Endothelial cell of hepatic sinusoid (primary cell): ENCODE measurements around the gene ZNF655.

Source experiments
- in situ Hi-C: cut with HindIII; loops from 2 replicates; pipeline ENCODE4 v1.10.0; 2017; ENCODE audit warnings: low sequenced_read_pairs

Gene ZNF655

DNA sequence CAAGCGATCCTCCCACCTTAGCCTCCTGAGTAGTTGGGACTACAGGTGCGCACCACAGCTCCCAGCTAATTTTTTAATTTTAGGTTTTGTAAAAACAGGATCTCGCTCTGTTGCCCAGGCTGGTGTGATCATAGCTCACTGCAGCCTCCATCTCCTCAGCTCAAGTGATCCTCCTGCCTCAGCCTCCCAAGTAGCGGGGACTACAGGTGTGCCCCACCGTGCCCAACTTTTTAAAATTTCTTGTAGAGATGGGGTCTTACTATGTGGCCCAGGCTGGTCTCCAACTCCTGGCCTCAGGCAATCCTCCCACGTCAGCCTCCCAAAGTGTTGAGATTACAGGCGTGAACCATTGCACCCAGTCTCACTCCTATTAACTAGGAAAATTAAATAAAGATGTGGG is 47.1 kb downstream of the ZNF655 start:
- in situ Hi-C loops = no loop called here

DNA sequence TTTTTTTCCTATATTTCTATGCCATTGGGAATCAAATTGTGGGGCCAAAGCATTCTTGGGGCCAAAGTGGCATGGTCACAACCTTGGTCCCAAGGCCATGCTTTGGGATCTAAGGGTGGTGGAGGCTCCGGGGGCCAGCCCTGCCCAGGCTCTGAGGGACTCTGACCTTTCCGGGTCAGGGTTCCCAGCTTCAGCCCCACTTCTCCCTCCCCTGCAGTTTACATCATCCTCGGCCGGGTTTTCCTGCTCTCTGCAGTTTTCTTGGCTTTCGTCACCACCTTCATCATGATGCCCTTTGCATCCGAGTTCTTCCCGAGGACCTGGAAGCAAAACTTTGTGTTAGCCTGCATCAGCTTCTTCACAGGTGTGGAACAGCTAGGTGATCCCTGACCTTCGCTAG is 48.1 kb downstream of the ZNF655 start:
- in situ Hi-C loops = no loop called here

DNA sequence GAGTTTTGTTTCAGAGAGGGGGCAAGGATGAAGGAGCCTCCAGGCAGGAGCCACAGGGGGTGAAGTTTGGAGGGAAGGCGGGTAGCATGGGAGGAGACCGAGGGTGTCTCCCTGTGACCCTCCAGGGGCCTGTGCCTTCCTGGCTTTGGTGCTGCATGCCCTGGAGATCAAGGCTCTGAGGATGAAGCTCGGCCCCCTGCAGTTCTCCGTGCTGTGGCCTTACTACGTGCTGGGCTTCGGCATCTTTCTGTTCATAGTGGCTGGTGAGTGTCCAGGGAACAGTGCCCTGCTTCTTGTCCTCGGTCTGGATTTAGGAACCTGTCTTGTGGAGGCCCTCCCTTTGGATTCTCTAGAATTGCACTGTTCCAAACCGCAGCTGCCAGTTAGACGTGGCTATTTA is 49.1 kb downstream of the ZNF655 start:
- in situ Hi-C loops = no loop called here

DNA sequence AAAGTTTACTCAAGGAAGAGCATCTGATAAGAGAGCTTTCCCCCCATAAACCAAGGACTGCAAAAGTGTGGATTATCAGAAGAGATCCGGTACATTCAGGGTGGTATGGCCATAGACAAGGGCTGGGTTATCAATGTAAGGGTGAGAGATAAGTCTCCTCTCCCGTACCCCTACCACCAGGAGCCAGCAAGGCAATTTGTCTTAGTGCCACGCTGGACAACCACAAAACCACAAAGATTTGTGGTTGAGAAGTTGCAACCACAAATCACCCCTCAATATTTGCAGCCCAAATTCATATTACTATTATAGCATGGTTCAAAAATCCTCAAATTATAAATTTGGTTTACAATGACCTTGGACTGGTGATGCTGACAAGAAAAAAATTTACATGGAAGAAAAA is 56.1 kb downstream of the ZNF655 start:
- in situ Hi-C loops = no loop called here

DNA sequence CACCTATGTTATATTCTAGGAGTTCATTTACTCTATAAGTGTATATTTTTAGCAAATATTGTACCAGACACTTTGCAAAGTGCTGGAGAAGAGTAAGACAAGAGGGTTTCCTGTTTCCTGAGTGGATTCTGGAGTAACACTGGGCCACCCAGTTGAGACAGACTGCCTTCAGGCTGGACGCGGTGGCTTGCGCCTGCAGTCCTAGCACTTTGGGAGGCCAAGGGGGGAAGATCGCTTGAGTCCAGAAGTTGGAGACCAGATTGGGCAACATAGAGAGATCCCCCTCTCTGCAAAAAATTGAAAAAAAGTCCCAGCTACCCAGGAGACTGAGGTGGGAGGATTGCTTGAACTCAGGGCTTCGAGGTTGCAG is 57.5 kb downstream of the ZNF655 start:
- in situ Hi-C loops = no loop called here

DNA sequence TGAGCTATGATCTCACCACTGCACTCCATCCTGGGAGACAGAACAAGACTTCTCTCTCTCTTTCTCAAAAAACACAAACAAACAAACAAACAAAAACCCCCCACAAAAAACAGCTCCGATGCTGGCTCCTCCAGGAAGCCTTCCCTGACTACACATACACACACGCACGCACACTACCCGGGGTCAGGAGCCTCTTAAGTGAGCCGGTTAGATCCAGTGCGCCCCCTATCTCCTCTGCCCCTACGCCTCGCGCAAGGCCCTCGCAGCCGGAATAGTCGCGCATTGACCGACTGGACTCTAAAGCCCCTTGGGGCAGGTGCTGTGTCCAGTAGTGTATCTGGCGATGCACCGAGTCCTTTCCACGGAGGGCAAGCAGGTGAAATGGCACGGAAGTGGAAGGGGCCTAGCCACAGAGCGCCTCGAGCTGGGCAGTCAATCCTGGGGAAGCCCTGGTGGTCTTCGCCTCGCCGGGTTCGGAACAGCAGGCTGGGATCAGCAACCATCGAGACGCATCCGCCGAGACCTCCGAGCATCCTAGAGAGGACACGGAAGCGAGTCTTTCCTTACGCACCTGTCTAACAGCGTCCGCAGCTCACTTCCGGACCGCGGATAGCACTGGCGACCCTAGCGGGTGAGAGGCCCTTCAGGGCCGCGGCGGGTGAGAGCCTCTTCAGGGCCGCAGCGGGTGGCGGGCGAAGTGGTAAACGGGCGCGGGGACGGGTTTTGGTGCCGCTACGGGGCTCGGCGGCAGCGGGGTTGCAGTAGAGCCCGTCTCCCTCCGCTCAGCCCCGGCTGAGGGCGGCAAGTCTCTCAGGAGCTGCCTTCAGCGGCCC is 58.1 kb downstream of the ZNF655 start, which contains the start of gene ZSCAN25:
ZSCAN25 (plus strand) TSS at position 588 of the 833 bp plus-strand sequence. CDS start 2,661 bp downstream, outside the sequence.
- in situ Hi-C loops = no loop called here

DNA sequence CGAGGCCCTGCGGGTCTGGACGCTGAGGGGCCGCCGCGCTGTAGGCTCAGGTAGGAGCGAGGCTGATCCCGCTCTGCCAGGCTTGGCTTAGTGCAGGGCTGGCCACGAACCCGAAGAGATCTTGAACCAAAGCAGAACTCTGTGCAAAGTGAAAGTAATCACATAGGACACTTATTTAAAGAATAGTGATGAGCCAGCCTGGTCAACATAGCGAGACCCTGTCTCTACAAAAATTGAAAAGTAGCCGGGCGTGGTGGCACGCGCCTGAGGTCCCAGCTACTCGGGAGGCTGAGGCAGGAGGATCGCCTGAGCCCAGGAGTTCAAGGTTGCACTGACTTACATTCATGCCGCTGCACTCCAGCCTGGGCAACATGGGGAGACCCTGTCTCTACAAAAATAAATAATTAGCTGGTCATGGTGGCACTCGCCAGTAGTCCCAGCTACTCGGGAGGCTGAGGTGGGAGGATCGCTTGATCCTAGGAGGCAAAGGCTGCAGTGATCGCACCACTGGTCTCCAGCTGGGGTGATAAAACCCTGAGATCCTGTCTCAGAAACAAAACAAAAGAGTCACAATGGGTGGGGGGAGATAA is 58.8 kb downstream of the ZNF655 start:
- in situ Hi-C loops = no loop called here

DNA sequence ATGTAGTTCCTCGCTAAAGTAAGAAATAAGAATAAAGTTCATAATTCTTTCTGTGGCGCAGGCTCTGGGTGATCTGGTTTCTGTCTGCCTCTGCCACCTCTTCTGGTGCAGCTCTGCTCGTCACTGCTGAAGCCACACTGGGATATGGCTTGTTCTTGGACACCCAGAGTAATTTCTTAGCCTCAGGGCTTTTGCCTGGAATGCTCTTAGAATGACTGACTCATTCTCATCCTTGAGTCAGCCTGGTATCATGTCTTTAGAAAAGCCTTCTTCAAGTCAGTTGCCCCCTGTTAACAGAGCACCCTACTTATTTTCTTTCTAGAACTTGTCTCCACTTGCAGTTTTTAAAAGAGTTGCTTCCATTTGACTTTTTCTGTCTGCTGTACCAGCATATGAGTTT is 60.3 kb downstream of the ZNF655 start:
- in situ Hi-C loops = no loop called here

DNA sequence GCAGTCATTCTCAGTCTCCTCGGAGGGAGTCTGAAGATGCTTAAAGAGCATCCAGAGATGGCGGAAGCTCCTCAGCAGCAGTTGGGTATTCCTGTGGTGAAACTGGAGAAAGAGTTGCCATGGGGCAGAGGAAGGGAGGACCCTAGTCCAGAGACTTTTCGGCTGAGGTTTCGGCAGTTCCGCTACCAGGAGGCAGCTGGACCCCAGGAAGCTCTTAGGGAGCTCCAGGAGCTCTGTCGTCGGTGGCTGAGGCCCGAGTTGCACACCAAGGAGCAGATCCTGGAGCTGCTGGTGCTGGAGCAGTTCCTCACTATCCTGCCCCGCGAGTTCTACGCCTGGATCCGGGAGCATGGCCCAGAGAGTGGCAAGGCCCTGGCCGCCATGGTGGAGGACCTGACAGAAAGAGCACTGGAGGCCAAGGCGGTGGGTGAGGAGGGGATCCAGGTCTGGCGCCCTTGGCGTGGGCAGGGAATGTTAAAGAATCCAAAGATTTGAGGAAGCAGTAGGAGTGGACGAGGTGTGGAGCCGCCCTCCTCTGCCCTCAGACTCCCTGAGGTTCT is 61.2 kb downstream of the ZNF655 start:
- in situ Hi-C loops = no loop called here

DNA sequence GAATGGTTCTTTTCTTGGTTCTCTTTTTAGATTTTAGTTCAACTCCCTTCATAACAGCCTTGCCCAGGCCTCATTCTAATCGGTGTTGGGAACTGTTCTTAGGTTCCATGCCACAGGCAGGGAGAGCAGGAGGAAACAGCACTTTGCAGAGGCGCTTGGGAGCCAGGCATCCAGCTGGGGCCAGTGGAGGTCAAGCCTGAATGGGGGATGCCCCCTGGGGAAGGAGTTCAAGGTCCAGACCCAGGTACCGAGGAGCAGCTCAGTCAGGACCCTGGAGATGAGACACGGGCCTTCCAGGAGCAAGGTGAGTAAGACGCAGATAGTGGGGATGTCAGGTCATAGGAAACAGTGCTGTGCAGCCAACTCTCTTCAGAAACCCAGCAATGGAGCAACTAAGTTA is 62.8 kb downstream of the ZNF655 start:
- in situ Hi-C loops = no loop called here

DNA sequence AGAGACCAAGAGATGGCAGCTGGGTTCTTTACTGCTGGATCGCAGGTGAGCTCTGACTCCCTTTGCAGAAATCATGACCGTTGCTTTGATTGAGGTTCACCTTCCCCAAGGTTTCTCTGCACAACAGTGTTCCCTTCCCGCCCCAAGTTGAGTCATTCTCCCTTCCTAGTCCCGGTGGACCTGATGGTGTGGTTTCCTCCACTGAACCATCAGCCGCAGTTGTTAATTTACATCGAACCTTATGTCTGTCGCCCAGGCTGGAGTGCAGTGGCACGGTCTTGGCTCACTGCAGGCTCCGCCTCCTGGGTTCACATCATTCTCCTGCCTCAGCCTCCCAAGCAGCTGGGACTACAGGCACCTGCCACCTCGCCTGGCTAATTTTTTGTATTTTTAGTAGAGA is 64.2 kb downstream of the ZNF655 start:
- in situ Hi-C loops = no loop called here

DNA sequence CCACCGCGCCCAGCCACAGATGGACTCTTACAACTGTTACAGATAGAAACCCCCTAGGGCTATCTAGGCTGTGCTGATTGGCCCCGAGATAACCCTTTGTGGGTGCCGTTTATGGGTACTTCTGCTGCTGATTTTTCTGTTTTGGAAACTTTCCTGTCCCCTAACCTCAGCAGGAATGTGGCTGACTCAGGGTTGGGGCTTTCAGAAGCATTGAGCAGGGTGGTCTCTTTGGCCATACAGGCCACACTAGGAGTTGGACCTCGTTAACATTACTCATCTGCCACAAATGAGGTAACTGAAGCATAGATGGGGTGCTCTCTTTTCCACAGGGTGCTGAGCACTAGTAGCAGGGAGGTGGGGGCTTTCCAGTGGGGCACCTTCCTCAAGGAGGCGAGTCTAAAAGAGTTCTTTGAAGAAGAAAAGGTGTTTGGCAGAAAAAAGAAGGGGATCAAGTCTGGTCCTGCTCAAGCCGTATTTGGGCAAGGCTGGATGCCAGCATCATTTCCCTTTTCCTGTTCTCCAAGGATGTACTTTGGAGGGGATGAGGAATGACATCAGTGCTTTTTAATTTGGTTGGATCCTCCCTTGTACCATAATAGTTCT is 64.8 kb downstream of the ZNF655 start:
- in situ Hi-C loops = no loop called here

DNA sequence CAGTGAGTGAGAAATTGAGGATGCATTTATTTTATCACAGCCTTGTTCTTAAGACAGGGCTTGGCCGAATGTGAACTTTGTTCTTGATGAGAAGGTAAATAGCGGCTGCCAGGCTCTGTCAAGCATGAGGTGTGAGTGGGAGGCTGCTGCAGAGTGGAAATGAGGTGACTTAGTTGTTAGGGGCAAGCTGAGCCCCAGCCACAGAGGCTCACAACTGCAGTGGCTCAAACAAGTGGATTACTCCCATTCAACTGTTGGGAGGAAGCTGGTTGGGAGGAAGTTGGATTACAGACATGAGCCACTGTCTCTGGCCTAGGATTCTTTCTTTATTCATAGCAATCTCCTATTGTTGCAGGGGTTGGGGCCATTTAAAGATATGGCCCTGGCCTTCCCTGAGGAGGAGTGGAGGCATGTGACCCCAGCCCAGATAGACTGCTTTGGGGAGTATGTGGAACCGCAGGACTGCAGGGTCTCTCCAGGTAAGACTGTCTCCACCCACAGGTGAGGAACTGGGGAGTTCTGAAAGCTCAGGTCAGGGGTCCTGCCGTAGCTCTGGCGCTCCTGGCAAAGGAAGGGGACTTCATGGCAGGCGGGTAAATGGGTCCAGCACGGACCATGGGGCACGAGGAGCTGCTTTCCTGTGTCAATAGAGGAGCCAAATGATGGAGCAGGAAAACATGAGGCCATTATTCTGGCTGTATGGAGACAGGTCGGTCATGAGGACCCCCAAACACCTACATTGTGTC is 65.4 kb downstream of the ZNF655 start:
- in situ Hi-C loops = no loop called here

DNA sequence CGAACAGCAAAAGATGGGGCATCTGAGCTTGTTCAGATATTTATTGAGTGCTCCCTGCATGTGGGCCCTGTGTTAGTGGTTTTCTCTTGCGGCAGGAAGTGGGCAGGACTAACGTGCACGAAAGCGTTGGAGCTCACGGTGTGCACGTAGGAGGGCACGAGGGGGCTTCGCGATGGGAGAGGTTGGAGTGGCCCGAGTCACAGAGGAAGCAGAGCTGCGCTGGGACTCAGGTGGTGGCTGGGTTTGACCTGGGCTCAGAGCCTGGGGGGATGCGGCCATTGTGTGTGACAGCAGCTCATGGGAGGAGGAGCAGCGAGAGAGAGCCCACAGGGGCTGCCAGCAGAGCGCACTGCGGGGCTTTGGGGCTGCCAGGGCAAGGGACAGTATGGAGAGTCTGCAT is 66.0 kb downstream of the ZNF655 start:
- in situ Hi-C loops = no loop called here

DNA sequence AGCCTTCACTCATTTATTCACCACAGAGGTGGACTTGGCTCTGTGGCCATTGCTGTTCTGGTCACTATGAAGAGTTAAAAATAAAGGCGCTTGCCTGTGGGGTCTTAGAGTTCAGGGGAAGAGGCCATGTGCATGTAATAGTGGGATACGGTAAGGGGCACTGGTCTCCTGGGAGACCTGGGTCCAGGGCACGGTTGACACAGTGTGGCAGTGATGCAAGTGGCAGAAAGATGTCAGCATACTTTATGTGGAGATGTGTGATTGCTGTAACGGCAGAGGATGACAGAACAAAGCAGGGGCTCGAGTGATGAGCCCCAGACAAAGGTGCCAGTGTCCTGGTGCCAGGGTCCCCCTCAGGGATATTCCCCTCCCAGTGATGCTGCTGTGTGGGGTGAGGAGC is 66.9 kb downstream of the ZNF655 start:
- in situ Hi-C loops = no loop called here

DNA sequence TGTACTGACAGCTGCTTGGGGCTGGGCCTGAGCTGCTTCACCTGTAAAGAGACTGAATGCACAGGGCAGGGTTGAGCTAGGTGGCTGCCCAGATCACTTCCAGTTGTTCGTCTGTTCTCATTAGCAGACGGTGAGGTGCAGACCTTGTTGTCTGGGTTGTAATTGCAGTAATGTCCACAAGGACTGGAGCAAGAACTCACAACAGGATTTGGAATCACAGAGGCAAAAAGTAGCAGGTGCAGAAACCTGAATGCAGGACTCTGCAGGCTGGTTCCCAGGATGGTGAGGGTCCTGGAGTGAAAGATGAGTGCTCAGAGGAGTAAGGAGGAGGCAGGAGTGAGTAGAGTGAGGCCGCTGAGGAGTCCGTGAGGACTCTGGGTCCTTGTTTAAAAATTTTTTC is 67.5 kb downstream of the ZNF655 start:
- in situ Hi-C loops = no loop called here
